Mesenchymal stem cell (in vitro differentiated cells and primary cell): ENCODE data around the gene ZDHHC7.

ENCODE experiments used
- DNase-seq: peaks from one replicate; pipeline ENCODE4 v3.0.0-alpha.2; 2013
- H2AFZ ChIP-seq: one replicate; pipeline ENCODE4 v1.6.1; 2013; ENCODE audit warnings: low read depth, mild to moderate bottlenecking, control low read depth, inconsistent platforms, low read length, moderate library complexity
- H2AK5ac ChIP-seq: 2 replicates; pipeline ENCODE4 v1.6.1; 2013; ENCODE audit warnings: low read length, moderate library complexity, mild to moderate bottlenecking, inconsistent platforms; ENCODE audit not compliant: severe bottlenecking
- H2BK120ac ChIP-seq: one replicate; pipeline ENCODE4 v1.6.1; 2013; ENCODE audit warnings: low read depth, mild to moderate bottlenecking, inconsistent platforms, low read length, moderate library complexity
- H2BK12ac ChIP-seq, 2 experiments: one replicate each; pipeline ENCODE4 v1.6.1; 2013; ENCODE audit warnings: inconsistent platforms in 2 of 2, low read length in 2 of 2, mild to moderate bottlenecking in 2 of 2, moderate library complexity in 2 of 2, control low read depth in 1 of 2
- H2BK15ac ChIP-seq: one replicate; pipeline ENCODE4 v1.6.1; 2013; ENCODE audit warnings: mild to moderate bottlenecking, low read depth, inconsistent platforms; ENCODE audit not compliant: poor library complexity, severe bottlenecking
- H2BK5ac ChIP-seq: 2 replicates; pipeline ENCODE4 v1.6.1; 2013; ENCODE audit warnings: low read depth, mild to moderate bottlenecking, low read length, control low read depth, inconsistent platforms; ENCODE audit not compliant: poor library complexity, severe bottlenecking
- H3K14ac ChIP-seq, 2 experiments: one replicate each; pipeline ENCODE4 v1.6.1; 2013; ENCODE audit warnings: inconsistent platforms in 2 of 2, low read length in 2 of 2, control low read depth in 1 of 2, mild to moderate bottlenecking in 1 of 2, moderate library complexity in 1 of 2
- H3K18ac ChIP-seq, 2 experiments: one replicate each; pipeline ENCODE4 v1.6.1; 2013; ENCODE audit warnings: inconsistent platforms in 2 of 2, low read length in 2 of 2, control low read depth in 1 of 2, low read depth in 1 of 2, mild to moderate bottlenecking in 1 of 2
- H3K23ac ChIP-seq, 2 experiments: one replicate each; pipeline ENCODE4 v1.6.1; 2013; ENCODE audit warnings: inconsistent platforms in 2 of 2, low read length in 2 of 2, mild to moderate bottlenecking in 2 of 2, moderate library complexity in 2 of 2, control low read depth in 1 of 2
- H3K27ac ChIP-seq: 2 replicates; pipeline ENCODE4 v1.5.1; 2013; ENCODE audit warnings: mild to moderate bottlenecking, moderate library complexity, low read length, control low read depth, inconsistent platforms; ENCODE audit not compliant: poor library complexity, severe bottlenecking
- H3K27me3 ChIP-seq, 2 experiments: 2 replicates each; pipeline versions ENCODE4 v1.6.1 to v1.7.0; 2013; ENCODE audit warnings: low read length in 2 of 2, mild to moderate bottlenecking in 2 of 2, moderate library complexity in 2 of 2, control low read depth in 1 of 2, inconsistent platforms in 1 of 2; ENCODE audit not compliant: control insufficient read depth in 1 of 2, insufficient read depth in 1 of 2
- H3K36me3 ChIP-seq, 2 experiments: 2 replicates each; pipeline versions ENCODE4 v1.6.1 to v1.7.0; 2013; ENCODE audit warnings: low read length in 2 of 2, control low read depth in 1 of 2, inconsistent platforms in 1 of 2, low read depth in 1 of 2, mild to moderate bottlenecking in 1 of 2; ENCODE audit not compliant: insufficient read depth in 2 of 2, control insufficient read depth in 1 of 2
- H3K4ac ChIP-seq, 2 experiments: one replicate each; pipeline ENCODE4 v1.6.1; 2013; ENCODE audit warnings: inconsistent platforms in 2 of 2, low read length in 2 of 2, mild to moderate bottlenecking in 2 of 2, moderate library complexity in 2 of 2, control low read depth in 1 of 2, low read depth in 1 of 2
- H3K4me1 ChIP-seq: 2 replicates; pipeline ENCODE4 v1.6.1; 2013; ENCODE audit warnings: low read depth, low read length, control low read depth; ENCODE audit not compliant: control insufficient read depth, insufficient read depth
- H3K4me2 ChIP-seq: 2 replicates; pipeline ENCODE4 v1.6.1; 2013; ENCODE audit warnings: low read length, mild to moderate bottlenecking, inconsistent platforms; ENCODE audit not compliant: poor library complexity, severe bottlenecking
- H3K4me3 ChIP-seq, 2 experiments: 2 replicates each; pipeline versions ENCODE4 v1.5.1 to v1.7.0; 2013; ENCODE audit warnings: low read length in 2 of 2, mild to moderate bottlenecking in 2 of 2, control low read depth in 1 of 2, low read depth in 1 of 2; ENCODE audit not compliant: insufficient read depth in 1 of 2
- H3K79me1 ChIP-seq: replicated peaks from 2 replicates; pipeline ENCODE4 v1.6.1; 2013; ENCODE audit warnings: mild to moderate bottlenecking, control low read depth, low read length, inconsistent platforms; ENCODE audit not compliant: poor library complexity, severe bottlenecking
- H3K9ac ChIP-seq: 2 replicates; pipeline ENCODE4 v1.7.0; 2013; ENCODE audit warnings: mild to moderate bottlenecking, low read length, moderate library complexity
- H3K9me3 ChIP-seq: 2 replicates; pipeline ENCODE4 v1.7.0; 2013; ENCODE audit warnings: mild to moderate bottlenecking, low read length; ENCODE audit not compliant: control insufficient read depth
- H4K8ac ChIP-seq: one replicate; pipeline ENCODE4 v1.6.1; 2013; ENCODE audit warnings: inconsistent platforms, mild to moderate bottlenecking, low read length, moderate library complexity
- H4K91ac ChIP-seq: one replicate; pipeline ENCODE4 v1.6.1; 2013; ENCODE audit warnings: mild to moderate bottlenecking, low read length, inconsistent platforms
- WGBS: methylation state at CpG from one replicate; pipeline ENCODE4 v1.1.7; 2013; ENCODE audit warnings: mixed read lengths; 5-methylcytosine and 5-hydroxymethylcytosine counted together

ZDHHC7 gene

GRCh38 chr16:84992717-84993075 is 18.6 kb downstream of the ZDHHC7 start:
- H3K23ac ChIP-seq = no peak overlapping the region
- no peak overlapping the region for H2BK120ac ChIP-seq
- H2AFZ ChIP-seq = no peak overlapping the region
- H3K4me1 ChIP-seq = peaks cover 43% of the 10 kb centered on the region
- no peak overlapping the region for H4K8ac ChIP-seq
- H3K79me1 ChIP-seq = peaks cover 11% of the 10 kb centered on the region
- no peak overlapping the region for H3K18ac ChIP-seq
- no peaks in the 10 kb centered on the region for H3K27me3 ChIP-seq
- no peaks in the 10 kb centered on the region for H3K9me3 ChIP-seq
- H2AK5ac ChIP-seq = no peak overlapping the region
- H2BK12ac ChIP-seq = no peak overlapping the region
- peak overlapping the region; percentile 84 for H3K9ac ChIP-seq
- H3K36me3 ChIP-seq = peaks cover 31 to 54% of the 10 kb centered on the region in 2 experiments
- H2BK5ac ChIP-seq = no peak overlapping the region
- WGBS = 100% methylated on average over 3 of the region's 3 CpGs
- no peak overlapping the region for H2BK15ac ChIP-seq
- H3K4ac ChIP-seq = peak overlapping the region in 1 of 2 experiments; percentile 5
- no peak overlapping the region for H3K4me2 ChIP-seq
- peak overlapping the region; percentile 11 for H3K27ac ChIP-seq
- no peak overlapping the region for H4K91ac ChIP-seq
- H3K14ac ChIP-seq = no peak overlapping the region
- DNase-seq = no peak
- peak overlapping the region in 1 of 2 experiments; percentile 23 for H3K4me3 ChIP-seq

GRCh38 chr16:84990782-84991181 is 20.6 kb downstream of the ZDHHC7 start:
- peaks cover 51% of the 10 kb centered on the region for H3K4me1 ChIP-seq
- H3K36me3 ChIP-seq = peaks cover 43 to 69% of the 10 kb centered on the region in 2 experiments
- no peak overlapping the region for H2BK12ac ChIP-seq
- no peak overlapping the region for H3K4me2 ChIP-seq
- WGBS = 96% methylated on average over 9 of the region's 9 CpGs
- no peak overlapping the region for H2BK120ac ChIP-seq
- no peak overlapping the region for H3K18ac ChIP-seq
- peaks cover 27% of the 10 kb centered on the region for H3K79me1 ChIP-seq
- no peak overlapping the region for H2BK5ac ChIP-seq
- H2BK15ac ChIP-seq = no peak overlapping the region
- no peak overlapping the region for H3K23ac ChIP-seq
- H4K8ac ChIP-seq = no peak overlapping the region
- H2AFZ ChIP-seq = no peak overlapping the region
- H3K14ac ChIP-seq = no peak overlapping the region
- H4K91ac ChIP-seq = no peak overlapping the region
- peak overlapping the region; percentile 36 for H2AK5ac ChIP-seq
- no peak overlapping the region for H3K4ac ChIP-seq
- H3K27ac ChIP-seq = no peak overlapping the region
- no peak overlapping the region for H3K4me3 ChIP-seq
- no peak overlapping the region for H3K9ac ChIP-seq
- H3K9me3 ChIP-seq = no peaks in the 10 kb centered on the region
- no peak for DNase-seq
- no peaks in the 10 kb centered on the region for H3K27me3 ChIP-seq

- WGBS = 88% methylated on average over 27 of the region's 27 CpGs
- no peak overlapping the region for H3K9ac ChIP-seq
- no peak overlapping the region for H2BK12ac ChIP-seq
- peak overlapping the region; percentile 43 for H4K91ac ChIP-seq
- H3K27ac ChIP-seq = peak overlapping the region; percentile 55
- H2AFZ ChIP-seq = no peak overlapping the region
- H3K27me3 ChIP-seq = no peaks in the 10 kb centered on the region
- H3K4me2 ChIP-seq = no peak overlapping the region
- H3K79me1 ChIP-seq = peaks cover 27% of the 10 kb centered on the region
- H3K23ac ChIP-seq = no peak overlapping the region
- DNase-seq = no peak
- peak overlapping the region; percentile 77 for H2AK5ac ChIP-seq
- no peaks in the 10 kb centered on the region for H3K9me3 ChIP-seq
- H3K18ac ChIP-seq = no peak overlapping the region
- H2BK5ac ChIP-seq = peak overlapping the region; percentile 33
- H2BK15ac ChIP-seq = no peak overlapping the region
- peaks cover 41 to 61% of the 10 kb centered on the region in 2 experiments for H3K36me3 ChIP-seq
- H3K4ac ChIP-seq = no peak overlapping the region
- H2BK120ac ChIP-seq = no peak overlapping the region
- H3K14ac ChIP-seq = no peak overlapping the region
- peaks cover 48% of the 10 kb centered on the region for H3K4me1 ChIP-seq
- no peak overlapping the region for H3K4me3 ChIP-seq
- H4K8ac ChIP-seq = no peak overlapping the region
Measured at GRCh38 chr16:84989749-84990620, 21.4 kb downstream of the ZDHHC7 start.

- no peak overlapping the region for H3K14ac ChIP-seq
- H2BK15ac ChIP-seq = no peak overlapping the region
- peaks cover 40 to 59% of the 10 kb centered on the region in 2 experiments for H3K36me3 ChIP-seq
- no peak overlapping the region for H2AFZ ChIP-seq
- H3K4me1 ChIP-seq = peaks cover 41% of the 10 kb centered on the region
- peaks cover 34% of the 10 kb centered on the region for H3K79me1 ChIP-seq
- H2AK5ac ChIP-seq = peak overlapping the region; percentile 31
- H3K4me3 ChIP-seq = no peak overlapping the region
- no peak overlapping the region for H3K18ac ChIP-seq
- H3K9ac ChIP-seq = no peak overlapping the region
- H3K27ac ChIP-seq = no peak overlapping the region
- H3K9me3 ChIP-seq = no peaks in the 10 kb centered on the region
- 93% methylated on average over 16 of the region's 16 CpGs for WGBS
- no peak overlapping the region for H2BK5ac ChIP-seq
- H3K4me2 ChIP-seq = no peak overlapping the region
- no peak overlapping the region for H3K4ac ChIP-seq
- no peak for DNase-seq
- peak overlapping the region in 1 of 2 experiments; percentile 48 for H3K23ac ChIP-seq
- no peak overlapping the region for H4K91ac ChIP-seq
- H2BK12ac ChIP-seq = no peak overlapping the region
- no peak overlapping the region for H2BK120ac ChIP-seq
- no peak overlapping the region for H4K8ac ChIP-seq
- no peaks in the 10 kb centered on the region for H3K27me3 ChIP-seq
Measured at GRCh38 chr16:84988328-84989080, 22.8 kb downstream of the ZDHHC7 start.
